ENCODE measurements around the gene SLC47A1.

GRCh38 chr17:19501219-19501618, 32.4 kb upstream of the SLC47A1 start:
- TF ChIP-seq CTCF (IDR thresholded peaks at IDR 0.05; ENCODE audit: low read depth, low read length, missing input control) (no peak), HNF4A (conservative IDR thresholded peaks at IDR 0.05) (no peak), TAF1 (conservative IDR thresholded peaks at IDR 0.05) (no peak), EGR1 (IDR thresholded peaks at IDR 0.05; ENCODE audit: low read depth in 2 of 2) (no peak)
